Type B pancreatic cell (in vitro differentiated cells): ENCODE measurements around the gene SEMA5A. TPM values are rescaled to one million over a fixed set of nuclear protein-coding genes. Genes with fewer than 3 reads are reported as not detected.
A peak's percentile ranks its signal among the peaks of the same experiment; 100 is the strongest.

Experiments used
- DNase-seq: peaks from one replicate; pipeline ENCODE4 v3.0.0; 2021; ENCODE audit warnings: mixed read lengths; ENCODE audit not compliant: unreplicated experiment; ENCODE audit errors: extremely low spot score
- H3K27ac Mint-ChIP-seq: 2 replicates; pipeline ENCODE4 v1.8.0; 2021; ENCODE audit warnings: mild to moderate bottlenecking, mixed read lengths
- H3K27me3 Mint-ChIP-seq: 2 replicates; pipeline ENCODE4 v1.8.0; 2021; ENCODE audit warnings: mixed read lengths
- H3K36me3 Mint-ChIP-seq: 2 replicates; pipeline ENCODE4 v1.8.0; 2021; ENCODE audit warnings: mixed read lengths
- H3K4me1 Mint-ChIP-seq: one replicate; pipeline ENCODE4 v1.8.0; 2021; ENCODE audit warnings: mixed read lengths; ENCODE audit not compliant: unreplicated experiment
- H3K4me3 Mint-ChIP-seq: 2 replicates; pipeline ENCODE4 v1.8.0; 2021; ENCODE audit warnings: mild to moderate bottlenecking, mixed read lengths
- H3K9me3 Mint-ChIP-seq: 2 replicates; pipeline ENCODE4 v1.8.0; 2021; ENCODE audit warnings: mixed read lengths
- CTCF ChIP-seq: fragments of 200-600 bp; sonication (generic); conservative IDR thresholded peaks from 2 replicates; pipeline ENCODE4 v1.5.0; 2021; ENCODE audit warnings: antibody characterized with exemption, mild to moderate bottlenecking
- total RNA-seq: library from RNA; stranded (reverse); gene quantifications from 2 replicates; pipeline ENCODE4 v1.2.1, GENCODE V29; 2021; ENCODE audit warnings: low replicate concordance

SEMA5A gene
- total RNA-seq, 1 donor from 2014 or later = 92.9 TPM

DNA sequence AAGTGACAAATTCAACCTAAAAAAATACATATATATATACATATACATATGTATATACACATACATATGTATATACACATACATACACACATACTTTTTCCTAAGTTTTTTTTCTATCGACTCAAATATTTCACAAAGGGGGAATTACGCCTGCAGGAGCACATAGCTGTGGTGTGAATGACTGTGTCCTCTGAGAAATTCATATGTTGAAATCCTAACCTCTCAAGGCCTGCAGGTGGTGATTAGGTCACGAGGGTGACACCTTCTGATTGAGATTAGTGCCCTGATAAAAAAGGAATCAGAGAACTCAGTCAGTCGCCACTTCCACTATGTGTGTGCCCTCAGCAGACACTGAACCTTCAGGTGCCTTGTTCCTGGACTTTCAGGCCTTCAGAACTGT is 248.7 kb downstream of the SEMA5A start:
- Mint-ChIP-seq H3K27me3 (no peaks in the 10 kb centered on the region), H3K36me3 (peaks cover 14% of the 10 kb centered on the region), H3K9me3 (no peaks in the 10 kb centered on the region), H3K27ac (no peak overlapping the region), H3K4me3 (no peak overlapping the region), H3K4me1 (peaks cover 6% of the 10 kb centered on the region)
- TF ChIP-seq CTCF = no peak
- DNase-seq = no peak

GRCh38 chr5:9295466-9295801 is 250.4 kb downstream of the SEMA5A start:
- Mint-ChIP-seq H3K36me3 (peaks cover 11% of the 10 kb centered on the region), H3K27ac (no peak overlapping the region), H3K4me1 (peaks cover 6% of the 10 kb centered on the region), H3K9me3 (no peaks in the 10 kb centered on the region), H3K4me3 (no peak overlapping the region), H3K27me3 (no peaks in the 10 kb centered on the region)
- no peak for TF ChIP-seq CTCF
- DNase-seq = no peak

- no peak for DNase-seq
- Mint-ChIP-seq H3K9me3 (no peaks in the 10 kb centered on the region), H3K27ac (no peak overlapping the region), H3K27me3 (no peaks in the 10 kb centered on the region), H3K36me3 (peaks cover 11% of the 10 kb centered on the region), H3K4me3 (no peak overlapping the region), H3K4me1 (peaks cover 6% of the 10 kb centered on the region)
- TF ChIP-seq CTCF = no peak
Observed at GRCh38 chr5:9294793-9295465, 250.9 kb downstream of the SEMA5A start.

- Mint-ChIP-seq H3K9me3 (no peaks in the 10 kb centered on the region), H3K4me1 (peaks cover 22% of the 10 kb centered on the region), H3K27me3 (no peaks in the 10 kb centered on the region), H3K36me3 (no peaks in the 10 kb centered on the region), H3K27ac (no peak overlapping the region), H3K4me3 (no peak overlapping the region)
- no peak for TF ChIP-seq CTCF
- no peak for DNase-seq
Observed at GRCh38 chr5:9288234-9288633, 257.6 kb downstream of the SEMA5A start.

- no peaks in the 10 kb centered on the region for H3K9me3 Mint-ChIP-seq
- DNase-seq = no peak
- H3K36me3 Mint-ChIP-seq = peaks cover 4% of the 10 kb centered on the region
- no peak for TF ChIP-seq CTCF
- no peak overlapping the region for H3K27ac Mint-ChIP-seq
- peaks cover 22% of the 10 kb centered on the region for H3K4me1 Mint-ChIP-seq
- no peaks in the 10 kb centered on the region for H3K27me3 Mint-ChIP-seq
- H3K4me3 Mint-ChIP-seq = peak overlapping the region; percentile 21
Observed at GRCh38 chr5:9284781-9285307, 261.0 kb downstream of the SEMA5A start.
